ENCODE measurements around the gene ATL3.
A peak's percentile ranks its signal among the peaks of the same experiment; 100 is the strongest.

The ATL3 gene

GRCh38 chr11:63574856-63575602 lies 96.1 kb downstream of the ATL3 start:
- CTCF ChIA-PET: interaction anchor here (0.9 to 1.9 kb wide), 4 partner anchors 8 to 96 kb away, joined by 3 to 5 read pairs (median 4); partner anchors contain the start of gene PLAAT4
- Histone ChIP-seq H3K4me1 (ENCODE audit: control extremely low read depth in 1 of 4, control insufficient read depth in 4 of 4, insufficient read depth in 4 of 4, low read length in 3 of 4) (peaks cover 0 to 15% (median 12%) of the 10 kb centered on the region in 4 experiments), H3K36me3 (ENCODE audit: control insufficient read depth in 4 of 4, insufficient read depth in 4 of 4, low read length in 3 of 4) (no peaks in the 10 kb centered on the region), H3K4me3 (ENCODE audit: control insufficient read depth in 1 of 7, extremely low read depth in 1 of 7, insufficient read depth in 4 of 7, low read depth in 2 of 7, low read length in 6 of 7) (peak overlapping the region in 6 of 7 experiments; percentile 20 to 66 (median 46)), H3K27ac (ENCODE audit: insufficient read depth in 1 of 2, low read depth in 1 of 2, low read length in 2 of 2, poor library complexity in 1 of 2, severe bottlenecking in 2 of 2) (no peak overlapping the region), H3K27me3 (replicated peaks in 2 of 5; ENCODE audit: control insufficient read depth in 4 of 5, insufficient read depth in 5 of 5, low read length in 4 of 5) (no peaks in the 10 kb centered on the region), H3K9me3 (ENCODE audit: control extremely low read depth in 1 of 5, control insufficient read depth in 4 of 5, insufficient read depth in 2 of 5, low read depth in 1 of 5, low read length in 4 of 5) (peaks cover 0 to 3% (median 2%) of the 10 kb centered on the region in 5 experiments)
- no peak for DNase-seq
- POLR2A ChIA-PET: no interaction called here
- 97% methylated on average over 7 of the region's 10 CpGs for WGBS (ENCODE audit: insufficient coverage)
